Right atrium auricular region (tissue), 2 donors: Measurements from ENCODE around the gene ADARB2. TPM values are rescaled to one million over a fixed set of nuclear protein-coding genes. Genes with fewer than 3 reads are reported as not detected.

Experiments used
- DNase-seq: peaks from one replicate; pipeline ENCODE4 v3.0.0-alpha.2; 2019; ENCODE audit warnings: low spot score
- H3K27ac ChIP-seq, 2 donors: fragments of 200-600 bp; sonication (generic); 1 replicate in 1 of 2; 2 replicates in 1 of 2; pipeline ENCODE4 v1.5.1; 2016 to 2019
- H3K27me3 ChIP-seq, 2 donors: fragments of 200-600 bp; sonication (generic); one replicate each; pipeline versions ENCODE4 v1.5.1 to v1.6.0; 2017 to 2019
- H3K36me3 ChIP-seq: fragments of 200-600 bp; sonication (generic); one replicate; pipeline ENCODE4 v1.5.1; 2016
- H3K4me1 ChIP-seq, 2 donors: fragments of 200-600 bp; sonication (generic); one replicate each; pipeline versions ENCODE4 v1.5.1 to v1.6.0; 2017 to 2019
- H3K4me3 ChIP-seq, 2 donors: fragments of 200-600 bp; sonication (generic); 1 replicate in 1 of 2; 2 replicates in 1 of 2; pipeline ENCODE4 v1.5.1; 2017 to 2019; ENCODE audit warnings: mild to moderate bottlenecking in 1 of 2, moderate library complexity in 1 of 2
- H3K9me3 ChIP-seq, 2 donors: fragments of 200-600 bp; sonication (generic); one replicate each; pipeline ENCODE4 v1.5.1; 2019
- CTCF ChIP-seq, 2 donors: fragments of 200-600 bp; sonication (generic); IDR thresholded peaks; one replicate each; pipeline ENCODE4 v1.5.1; 2019; ENCODE audit warnings: antibody characterized with exemption in 2 of 2
- total RNA-seq, 2 donors: library from RNA; depleted of rRNA; stranded (reverse); fragments of >200 nt; gene quantifications; one replicate each; pipeline ENCODE4 v1.1.0, GENCODE V29; 2016

Gene ADARB2
- total RNA-seq, 2 donors from 2014 or later = 0.33 to 0.71 TPM

- Histone ChIP-seq H3K36me3 (no peaks in the 10 kb centered on the region), H3K4me3 (no peak overlapping the region), H3K27me3 (no peaks in the 10 kb centered on the region), H3K9me3 (peaks cover 0 to 4% of the 10 kb centered on the region in 2 donors), H3K4me1 (no peaks in the 10 kb centered on the region), H3K27ac (no peak overlapping the region)
- DNase-seq = no peak
- no peak for TF ChIP-seq CTCF (IDR thresholded peaks at IDR 0.05)
These were observed 285.9 kb downstream of the ADARB2 start for GRCh38 chr10:1451362-1451888.

- no peaks in the 10 kb centered on the region for H3K27me3 ChIP-seq
- DNase-seq = peak; percentile 16
These were observed 287.6 kb downstream of the ADARB2 start for GRCh38 chr10:1449572-1450205.

GRCh38 chr10:1449021-1449420 is 288.3 kb downstream of the ADARB2 start:
- H3K27ac ChIP-seq = no peak overlapping the region
- H3K4me3 ChIP-seq = no peak overlapping the region
- no peaks in the 10 kb centered on the region for H3K4me1 ChIP-seq
- no peaks in the 10 kb centered on the region for H3K36me3 ChIP-seq
- no peaks in the 10 kb centered on the region for H3K27me3 ChIP-seq
- no peak for TF ChIP-seq CTCF (IDR thresholded peaks at IDR 0.05)
- peak; percentile 34 for DNase-seq
- H3K9me3 ChIP-seq = peaks cover 0 to 4% of the 10 kb centered on the region in 2 donors

More at GRCh38 chr10:1449572-1450205, 287.6 kb downstream of the ADARB2 start:
- no peak for TF ChIP-seq CTCF (IDR thresholded peaks at IDR 0.05)
- Histone ChIP-seq H3K27ac (no peak overlapping the region), H3K36me3 (no peaks in the 10 kb centered on the region), H3K9me3 (peaks cover 0 to 4% of the 10 kb centered on the region in 2 donors), H3K4me3 (no peak overlapping the region), H3K4me1 (no peaks in the 10 kb centered on the region)

GRCh38 chr10:1448252-1448930 is 288.9 kb downstream of the ADARB2 start:
- DNase-seq = peak; percentile 21
- no peak for TF ChIP-seq CTCF (IDR thresholded peaks at IDR 0.05)
- Histone ChIP-seq H3K9me3 (peaks cover 0 to 4% of the 10 kb centered on the region in 2 donors), H3K36me3 (no peaks in the 10 kb centered on the region), H3K4me1 (no peaks in the 10 kb centered on the region), H3K27me3 (no peaks in the 10 kb centered on the region), H3K27ac (no peak overlapping the region), H3K4me3 (no peak overlapping the region)

- no peak for DNase-seq
- H3K27me3 ChIP-seq = no peaks in the 10 kb centered on the region
- H3K36me3 ChIP-seq = no peaks in the 10 kb centered on the region
- H3K9me3 ChIP-seq = no peaks in the 10 kb centered on the region
- H3K4me1 ChIP-seq = no peaks in the 10 kb centered on the region
- H3K27ac ChIP-seq = no peak overlapping the region
- no peak for TF ChIP-seq CTCF (IDR thresholded peaks at IDR 0.05)
- no peak overlapping the region for H3K4me3 ChIP-seq
These were observed 292.5 kb downstream of the ADARB2 start for GRCh38 chr10:1444826-1445225.
